Measurements from ENCODE around the gene SLC13A4. TPM values are rescaled to one million over a fixed set of nuclear protein-coding genes. Genes with fewer than 3 reads are reported as not detected.
"Not testable (repeated sequence)": the region's sequence is repeated elsewhere in the genome, so short reads cannot be mapped to it uniquely, and the experiment has no call there.

Gene SLC13A4
- total and polyA plus RNA-seq, 8 donors = 3.5 to 7.7 (median 5.4) TPM; not detected in 2

GRCh38 chr7:135670179-135670578, 57.8 kb downstream of the SLC13A4 start:
- intact Hi-C loops (cut with DNase I) = no loop called here
- H3K4me1 ChIP-seq = peaks cover 4 to 26% of the 10 kb centered on the region in 2 donors
- peaks cover 0 to 21% of the 10 kb centered on the region in 2 donors for H3K36me3 ChIP-seq
- H3K4me3 ChIP-seq = no peak overlapping the region
- H3K9me3 ChIP-seq = no peaks in the 10 kb centered on the region
- peak; percentile 15 for ATAC-seq
- H3K27ac ChIP-seq = no peak overlapping the region
- TF ChIP-seq, protein P1, sequence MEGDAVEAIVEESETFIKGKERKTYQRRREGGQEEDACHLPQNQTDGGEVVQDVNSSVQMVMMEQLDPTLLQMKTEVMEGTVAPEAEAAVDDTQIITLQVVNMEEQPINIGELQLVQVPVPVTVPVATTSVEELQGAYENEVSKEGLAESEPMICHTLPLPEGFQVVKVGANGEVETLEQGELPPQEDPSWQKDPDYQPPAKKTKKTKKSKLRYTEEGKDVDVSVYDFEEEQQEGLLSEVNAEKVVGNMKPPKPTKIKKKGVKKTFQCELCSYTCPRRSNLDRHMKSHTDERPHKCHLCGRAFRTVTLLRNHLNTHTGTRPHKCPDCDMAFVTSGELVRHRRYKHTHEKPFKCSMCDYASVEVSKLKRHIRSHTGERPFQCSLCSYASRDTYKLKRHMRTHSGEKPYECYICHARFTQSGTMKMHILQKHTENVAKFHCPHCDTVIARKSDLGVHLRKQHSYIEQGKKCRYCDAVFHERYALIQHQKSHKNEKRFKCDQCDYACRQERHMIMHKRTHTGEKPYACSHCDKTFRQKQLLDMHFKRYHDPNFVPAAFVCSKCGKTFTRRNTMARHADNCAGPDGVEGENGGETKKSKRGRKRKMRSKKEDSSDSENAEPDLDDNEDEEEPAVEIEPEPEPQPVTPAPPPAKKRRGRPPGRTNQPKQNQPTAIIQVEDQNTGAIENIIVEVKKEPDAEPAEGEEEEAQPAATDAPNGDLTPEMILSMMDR (IDR thresholded peaks at IDR 0.05) = no peak
- no peaks in the 10 kb centered on the region for H3K27me3 ChIP-seq
- no peak for DNase-seq

- TF ChIP-seq, protein P1 (IDR thresholded peaks at IDR 0.05) = no peak
- Histone ChIP-seq H3K36me3 (peaks cover 0 to 17% of the 10 kb centered on the region in 2 donors), H3K27me3 (no peaks in the 10 kb centered on the region), H3K27ac (no peak overlapping the region), H3K4me3 (no peak overlapping the region), H3K9me3 (no peaks in the 10 kb centered on the region), H3K4me1 (peaks cover 4 to 30% of the 10 kb centered on the region in 2 donors)
- ATAC-seq (no peak), DNase-seq (no peak)
- intact Hi-C loops (cut with DNase I) = no loop called here
These were observed 58.2 kb downstream of the SLC13A4 start for GRCh38 chr7:135669774-135670173.

- H3K9me3 ChIP-seq; H3K36me3 ChIP-seq; H3K27me3 ChIP-seq; DNase-seq; H3K27ac ChIP-seq; intact Hi-C loops (cut with DNase I); H3K4me3 ChIP-seq; ATAC-seq: not testable (repeated sequence)
- peaks cover 7 to 39% of the 10 kb centered on the region in 2 donors for H3K4me1 ChIP-seq
These were observed 59.1 kb downstream of the SLC13A4 start for GRCh38 chr7:135668852-135669395.

DNA sequence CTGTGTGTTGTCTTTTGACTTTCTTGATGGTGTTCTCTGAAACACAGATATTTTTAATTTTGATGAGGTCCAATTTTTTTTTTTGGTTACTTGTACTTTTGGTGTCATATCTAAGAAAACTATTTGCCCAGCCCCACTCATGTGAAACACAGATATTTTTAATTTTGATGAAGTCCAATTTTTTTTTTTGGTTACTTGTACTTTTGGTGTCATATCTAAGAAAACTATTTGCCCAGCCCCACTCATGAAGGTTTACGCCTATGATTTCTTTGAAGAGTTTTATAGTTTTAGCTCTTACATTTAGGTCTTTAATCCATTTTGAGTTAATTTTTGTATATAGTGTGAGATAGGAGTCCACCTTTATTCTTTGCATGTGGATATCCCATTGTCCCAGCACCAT, 60.4 kb downstream of the SLC13A4 start:
- H3K27ac ChIP-seq; H3K4me3 ChIP-seq; H3K27me3 ChIP-seq; H3K9me3 ChIP-seq; ATAC-seq; DNase-seq; intact Hi-C loops (cut with DNase I); H3K36me3 ChIP-seq: not testable (repeated sequence)
- peaks cover 12 to 43% of the 10 kb centered on the region in 2 donors for H3K4me1 ChIP-seq

GRCh38 chr7:135666846-135667245, 61.1 kb downstream of the SLC13A4 start:
- Histone ChIP-seq H3K9me3 (no peaks in the 10 kb centered on the region), H3K27ac (no peak overlapping the region), H3K27me3 (no peaks in the 10 kb centered on the region), H3K4me3 (no peak overlapping the region), H3K36me3 (no peaks in the 10 kb centered on the region), H3K4me1 (peaks cover 12 to 42% of the 10 kb centered on the region in 2 donors)
- no peak for ATAC-seq
- TF ChIP-seq, protein P1 (IDR thresholded peaks at IDR 0.05) = no peak
- intact Hi-C loops (cut with DNase I) = no loop called here
- DNase-seq = no peak

DNA sequence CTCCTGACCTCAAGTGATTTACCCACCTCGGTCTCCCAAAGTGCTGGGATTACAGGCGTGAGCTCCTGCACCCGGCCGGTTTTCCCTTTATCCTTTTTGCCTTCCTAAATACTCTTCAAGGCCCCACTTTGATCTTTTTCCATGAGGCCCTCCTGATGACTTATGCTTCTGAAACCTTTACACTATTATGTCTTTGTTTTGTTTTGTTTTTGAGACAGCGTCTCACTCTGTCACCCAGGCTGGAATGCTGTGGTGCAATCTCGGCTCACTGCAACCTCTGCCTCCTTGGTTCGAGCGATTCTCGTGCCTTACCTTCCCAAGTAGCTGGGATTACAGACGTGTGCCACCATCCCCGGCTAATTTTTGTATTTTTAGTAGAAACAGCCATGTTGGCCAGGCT, 61.8 kb downstream of the SLC13A4 start:
- H3K27ac ChIP-seq = no peak overlapping the region
- no peak for DNase-seq
- peaks cover 12 to 49% of the 10 kb centered on the region in 2 donors for H3K4me1 ChIP-seq
- intact Hi-C loops (cut with DNase I) = no loop called here
- TF ChIP-seq, protein P1 (IDR thresholded peaks at IDR 0.05) = no peak
- ATAC-seq = no peak
- H3K27me3 ChIP-seq = no peaks in the 10 kb centered on the region
- no peak overlapping the region for H3K4me3 ChIP-seq
- no peaks in the 10 kb centered on the region for H3K36me3 ChIP-seq
- no peaks in the 10 kb centered on the region for H3K9me3 ChIP-seq

Data from left lung (tissue), 10 donors.